ENCODE results near the gene ADAMTSL4. TPM values are rescaled to one million over a fixed set of nuclear protein-coding genes. Genes with fewer than 3 reads are reported as not detected.

ADAMTSL4 gene
- total and polyA plus RNA-seq, 9 of the 15 experiments (the other 6 are each of a cell fraction or from before 2014, with no cell fraction given), result 12.7 to 212 (median 35.6) TPM

GRCh38 chr1:150552128-150552910, 3.1 kb downstream of the ADAMTSL4 start (continued):
- TF ChIP-seq ZBTB40 (IDR thresholded peaks at IDR 0.05) (no peak), ZBTB40 (CRISPR knock-in tag; IDR thresholded peaks at IDR 0.05) (no peak), HNRNPUL1 (IDR thresholded peaks at IDR 0.05; ENCODE audit: low read length) (no peak), RBM39 (optimal IDR thresholded peaks at IDR 0.05; ENCODE audit: low read depth, low read length) (no peak), KLF1 (tag; IDR thresholded peaks at IDR 0.05) (no peak), E2F8 (IDR thresholded peaks at IDR 0.05; ENCODE audit: low read depth, partially characterized antibody) (peak; percentile 35), GTF3C2 (IDR thresholded peaks at IDR 0.05; ENCODE audit: borderline replicate concordance, extremely low read depth, insufficient read length) (no peak), STAT5B (CRISPR knock-in tag; IDR thresholded peaks at IDR 0.05) (no peak), HDAC3 (IDR thresholded peaks at IDR 0.05; ENCODE audit: borderline replicate concordance, partially characterized antibody) (no peak), ID3 (CRISPR knock-in tag; IDR thresholded peaks at IDR 0.05) (no peak), ID3 (tag; IDR thresholded peaks at IDR 0.05) (no peak)

Data from K562 (cell line).